Measurements from ENCODE around the gene NUB1.

Gene NUB1

DNA sequence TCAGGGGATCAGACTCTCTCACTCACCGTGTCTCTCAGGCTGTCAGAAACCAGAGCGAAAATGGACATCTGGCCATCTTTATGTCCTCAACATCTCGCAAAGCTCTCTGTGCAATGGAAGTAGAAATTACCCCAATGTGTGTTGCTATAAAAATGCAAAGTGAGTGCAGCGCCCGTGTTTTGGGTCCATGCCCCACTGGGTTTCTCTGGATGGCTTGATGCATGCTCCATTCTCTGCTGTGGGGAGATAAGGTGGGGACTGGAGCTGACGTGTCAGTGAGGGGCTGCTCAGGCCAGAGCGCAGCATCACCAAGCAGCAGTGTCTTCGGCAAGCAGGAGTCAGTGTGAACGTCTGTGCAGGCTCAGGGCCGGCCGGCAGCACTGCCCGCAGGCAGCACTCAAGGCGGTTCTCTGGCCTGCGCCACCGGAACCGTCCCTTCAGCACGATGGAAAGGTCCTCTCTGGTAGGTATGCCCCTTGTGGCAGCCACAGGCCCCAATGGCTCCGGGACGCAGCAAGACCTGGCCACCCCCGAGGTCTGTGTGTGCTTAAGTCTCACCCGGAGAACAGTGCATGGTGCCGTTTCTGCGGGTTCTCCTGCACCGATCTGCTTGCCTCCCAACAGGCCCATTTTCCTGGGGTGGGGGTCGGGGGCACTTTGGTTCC, 38.1 kb downstream of the NUB1 start:
- DNase-seq, result no peak

DNA sequence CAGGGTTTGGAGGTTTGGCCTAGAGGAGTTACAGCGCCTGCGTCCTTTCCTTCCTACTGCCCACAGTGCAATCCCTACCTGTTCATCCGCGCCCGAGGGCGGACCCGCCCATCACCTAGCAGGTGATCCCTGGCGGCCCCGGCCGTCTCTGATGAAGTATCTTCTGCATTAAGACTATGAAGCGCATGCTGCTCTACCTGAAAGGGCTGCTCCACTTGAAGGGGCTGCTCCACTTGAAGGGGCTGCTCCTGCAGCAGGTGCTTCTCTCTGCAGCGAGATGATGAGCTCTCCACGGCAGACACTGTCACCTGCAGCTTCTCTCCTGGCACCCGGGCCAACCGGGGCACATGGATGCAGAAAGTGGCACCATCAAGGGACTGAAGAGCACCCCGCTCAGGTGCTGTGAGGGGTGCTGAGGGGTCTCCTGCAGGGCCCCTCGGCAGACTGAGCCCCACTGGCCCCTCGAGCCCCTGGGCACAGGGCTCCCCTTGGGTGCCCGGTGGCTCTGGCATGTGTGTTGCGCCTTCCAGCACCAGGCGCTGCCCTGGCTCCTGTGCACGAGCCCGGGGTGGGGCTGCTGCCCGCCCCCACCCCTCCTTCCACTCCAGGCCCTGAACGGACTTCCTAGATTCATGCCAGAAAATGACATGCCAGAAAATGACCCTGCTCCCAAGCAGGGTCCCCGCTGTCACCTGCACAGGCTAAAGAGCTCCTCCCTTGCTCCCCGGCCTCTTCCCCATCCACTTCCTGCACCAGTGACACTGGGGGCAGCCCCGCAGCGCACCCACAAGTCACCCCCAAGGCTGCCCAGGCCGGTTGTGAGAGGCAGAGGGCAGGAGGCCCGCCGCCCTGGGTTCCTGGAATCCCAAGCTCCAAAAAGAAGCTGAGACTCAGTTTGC, 38.8 kb downstream of the NUB1 start:
- DNase-seq, result no peak

DNA sequence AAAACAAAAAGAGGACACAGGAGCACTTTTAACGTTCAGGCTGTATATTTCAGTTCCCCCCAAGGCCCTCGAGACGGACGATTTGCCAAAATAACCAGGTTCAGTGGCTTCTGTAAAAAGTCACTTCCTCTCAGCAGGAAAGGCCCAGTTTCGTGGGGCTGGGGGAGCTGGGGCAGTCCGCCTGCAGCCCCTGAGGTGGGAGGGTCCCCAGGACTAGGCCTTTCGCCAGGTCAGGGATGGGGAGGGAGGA, 39.4 kb downstream of the NUB1 start:
- DNase-seq, result no peak

DNA sequence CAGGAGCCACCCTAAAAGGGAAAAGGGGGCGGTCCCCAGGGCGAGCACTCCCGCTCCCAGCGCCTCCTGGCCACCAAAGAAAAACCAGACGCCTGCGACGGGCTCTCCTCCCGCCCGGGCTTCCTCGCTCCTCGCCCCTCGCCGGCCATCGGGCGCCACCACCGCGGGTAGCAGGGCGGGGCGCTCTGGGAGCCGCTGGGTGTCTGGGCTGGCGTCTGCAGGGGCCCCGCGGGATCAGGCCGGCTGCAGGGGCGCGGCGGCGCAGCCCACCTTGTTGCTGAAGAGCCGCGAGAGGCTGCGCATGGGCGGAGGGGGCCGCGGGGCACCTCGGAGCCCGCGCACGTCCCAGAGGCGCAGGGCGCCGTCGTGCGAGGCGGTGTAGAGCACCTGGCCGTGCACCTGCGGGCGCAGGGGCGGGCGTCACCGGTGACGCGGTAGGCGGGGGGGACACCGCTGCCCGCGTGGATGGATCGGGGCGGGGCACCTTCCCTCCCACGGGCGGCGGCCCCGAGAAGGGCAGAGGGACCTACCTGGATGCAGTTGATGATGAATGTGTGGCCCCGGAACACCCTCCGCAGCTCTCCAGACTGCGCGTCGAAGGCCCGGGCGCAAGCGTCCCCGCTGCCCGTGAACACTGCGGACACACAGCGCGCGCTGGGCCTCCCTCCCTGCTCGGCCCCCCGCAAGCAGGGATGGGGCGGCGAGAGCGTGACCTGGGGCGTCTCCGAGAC, 39.9 kb downstream of the NUB1 start:
- no peak for DNase-seq

DNA sequence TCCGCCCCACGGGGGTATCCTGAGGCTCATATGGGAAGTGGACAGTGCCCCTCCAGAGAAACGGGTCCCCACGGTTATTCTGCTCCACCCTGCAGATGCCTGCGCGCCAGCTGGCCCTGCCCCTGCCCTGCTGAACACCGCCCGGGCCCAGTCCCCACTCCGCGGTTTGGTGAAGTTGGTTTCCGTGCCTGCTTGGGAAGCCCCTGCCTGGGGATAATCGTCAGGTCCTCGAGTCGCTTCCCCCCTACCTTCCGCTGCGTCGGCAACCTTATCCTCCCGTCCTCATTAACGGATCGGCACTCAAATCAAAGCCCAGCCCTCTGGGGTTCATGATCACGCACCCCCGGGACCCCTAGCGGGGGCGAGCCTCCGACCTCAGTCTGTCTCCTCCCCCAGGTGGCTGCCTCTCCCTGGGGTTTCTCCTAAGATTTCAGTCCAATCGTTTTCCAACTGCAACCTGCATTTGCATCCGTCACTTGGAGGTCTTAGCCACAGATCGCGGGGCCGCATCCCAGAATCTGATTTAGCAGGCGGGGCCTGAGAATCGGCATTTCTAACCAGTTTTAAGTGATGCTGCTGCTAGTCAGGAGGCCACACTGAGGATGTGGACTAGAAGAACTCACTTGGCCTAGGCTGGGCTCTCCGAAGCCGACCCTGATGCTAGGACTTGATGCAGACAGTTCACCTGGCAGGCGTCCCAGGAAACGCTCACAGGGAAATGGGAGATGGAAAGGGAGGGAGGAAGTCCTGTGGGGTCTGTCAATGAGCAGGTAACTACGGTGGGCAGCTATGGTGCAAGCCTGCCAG, 40.7 kb downstream of the NUB1 start:
- no peak for DNase-seq

DNA sequence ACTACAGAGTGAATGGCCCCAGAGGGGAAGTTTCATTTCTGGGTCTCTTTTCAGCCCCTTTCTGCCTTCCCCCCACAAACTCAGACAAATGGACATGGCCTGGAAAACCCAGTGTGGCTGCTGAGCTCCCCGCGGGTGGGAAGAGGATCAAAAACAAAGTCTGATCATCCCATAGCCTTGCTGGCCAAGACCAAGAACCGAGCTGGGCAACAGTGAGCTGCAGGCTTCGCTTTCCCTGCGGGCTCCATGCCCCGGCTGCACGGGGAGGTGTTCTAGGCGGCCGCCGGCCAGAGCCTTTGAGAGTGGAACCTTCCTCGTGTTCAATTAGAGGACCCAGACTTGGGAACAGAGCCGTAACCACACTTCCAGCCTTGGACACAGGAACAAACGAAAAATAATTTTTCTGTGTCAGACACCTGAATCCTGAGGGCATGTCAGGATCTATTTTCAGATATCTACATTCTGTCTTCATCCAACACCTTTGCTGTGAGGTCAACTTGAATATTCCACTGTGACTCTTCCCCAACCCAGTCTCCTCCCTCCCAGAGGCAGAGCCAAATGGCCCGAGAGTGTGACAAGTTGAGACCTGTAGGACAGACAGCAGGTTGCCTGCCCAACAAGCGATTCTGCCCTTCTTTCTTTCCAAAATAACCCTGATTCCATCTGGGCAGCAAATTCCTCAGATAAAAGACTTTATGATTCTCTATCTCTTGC, 42.2 kb downstream of the NUB1 start:
- DNase-seq, result no peak

DNA sequence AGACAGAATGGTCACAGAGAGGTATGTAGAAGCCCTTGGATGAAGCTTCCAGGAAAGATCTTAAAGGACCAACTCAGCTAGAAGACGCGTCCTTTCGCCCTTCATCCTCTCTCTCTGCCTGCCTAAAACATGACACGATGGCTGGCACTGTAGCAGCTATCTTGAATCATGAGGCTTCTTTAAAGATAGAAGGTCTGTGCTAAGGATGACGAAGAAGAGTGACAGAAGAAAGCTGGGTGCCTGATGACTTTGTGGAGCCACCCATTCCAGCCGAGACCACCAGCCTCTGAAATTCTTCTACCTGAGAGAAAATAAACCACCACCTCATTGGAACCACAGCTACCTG, 42.7 kb downstream of the NUB1 start:
- no peak for DNase-seq

DNA sequence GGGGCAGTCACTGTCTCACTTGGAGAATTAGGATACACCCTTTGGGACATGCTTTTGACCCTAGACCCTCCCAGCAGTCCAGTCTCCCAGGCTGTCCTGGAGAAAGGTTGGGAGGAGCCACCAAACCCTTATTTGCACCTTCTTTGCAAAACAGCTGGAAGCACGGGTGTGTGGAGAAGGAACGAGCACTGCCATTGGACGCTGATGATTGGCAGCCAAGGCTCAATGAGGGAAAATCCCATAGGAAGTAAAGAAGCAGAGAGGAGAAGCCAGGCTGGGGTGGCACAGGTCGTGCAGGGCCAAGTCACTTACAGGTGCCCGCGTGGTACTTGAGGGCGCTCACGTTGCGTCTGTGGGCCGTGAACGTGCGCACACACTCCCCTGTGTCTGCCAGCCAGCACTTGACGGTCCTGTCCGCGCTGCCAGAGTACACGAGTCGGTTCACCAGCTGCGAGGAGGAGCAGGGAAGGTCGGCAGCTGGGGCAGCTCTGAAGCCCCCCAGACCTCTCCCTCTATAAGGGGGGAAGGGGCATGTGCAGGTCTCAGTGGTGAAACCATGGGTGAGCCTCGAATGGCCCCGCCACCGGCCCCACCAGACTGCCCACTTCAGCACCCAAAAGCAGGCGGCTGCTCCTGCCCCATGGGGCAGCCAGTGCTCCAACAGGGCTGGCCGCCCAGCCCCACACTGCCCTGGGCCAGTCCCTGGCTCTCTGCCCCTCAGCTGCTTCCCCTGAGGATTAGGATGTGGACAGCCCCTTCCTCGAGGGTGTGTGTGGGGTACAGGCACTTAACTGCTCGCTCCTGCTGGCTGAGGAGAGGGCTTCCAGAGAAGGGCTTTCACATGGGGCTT, 43.4 kb downstream of the NUB1 start:
- DNase-seq, result no peak

DNA sequence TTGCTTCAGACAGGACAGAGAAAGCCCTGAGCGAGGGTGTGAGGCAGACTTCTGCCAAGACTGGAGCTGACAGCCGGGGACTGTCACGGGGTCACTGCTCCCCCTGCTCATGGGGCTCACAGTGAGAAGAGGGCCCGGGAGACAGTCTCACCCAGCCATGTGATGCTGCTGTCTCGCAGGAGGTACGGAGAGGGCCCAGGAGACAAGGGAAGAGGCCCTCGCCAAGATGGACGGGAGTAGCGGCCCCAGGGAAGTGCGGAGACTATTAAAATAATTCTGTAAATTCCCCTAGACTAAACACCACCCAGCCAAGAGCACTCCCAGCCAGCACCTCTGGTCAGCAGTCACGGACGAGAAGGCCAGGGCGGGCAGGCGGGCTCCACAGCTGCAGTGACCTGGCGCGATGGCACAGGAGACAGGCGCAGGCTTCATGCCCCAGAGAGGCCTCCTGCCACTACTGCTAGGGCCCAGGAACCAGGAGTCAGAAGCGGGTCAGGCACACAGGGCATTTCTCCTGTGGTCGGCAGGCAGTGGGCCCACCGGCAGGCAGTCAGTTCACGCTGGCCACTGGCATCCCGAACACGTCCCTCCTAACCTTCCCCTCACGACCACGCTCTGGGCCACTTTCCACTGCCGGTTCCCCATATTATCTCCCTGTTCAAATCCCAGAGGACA, 44.2 kb downstream of the NUB1 start:
- DNase-seq, result no peak

DNA sequence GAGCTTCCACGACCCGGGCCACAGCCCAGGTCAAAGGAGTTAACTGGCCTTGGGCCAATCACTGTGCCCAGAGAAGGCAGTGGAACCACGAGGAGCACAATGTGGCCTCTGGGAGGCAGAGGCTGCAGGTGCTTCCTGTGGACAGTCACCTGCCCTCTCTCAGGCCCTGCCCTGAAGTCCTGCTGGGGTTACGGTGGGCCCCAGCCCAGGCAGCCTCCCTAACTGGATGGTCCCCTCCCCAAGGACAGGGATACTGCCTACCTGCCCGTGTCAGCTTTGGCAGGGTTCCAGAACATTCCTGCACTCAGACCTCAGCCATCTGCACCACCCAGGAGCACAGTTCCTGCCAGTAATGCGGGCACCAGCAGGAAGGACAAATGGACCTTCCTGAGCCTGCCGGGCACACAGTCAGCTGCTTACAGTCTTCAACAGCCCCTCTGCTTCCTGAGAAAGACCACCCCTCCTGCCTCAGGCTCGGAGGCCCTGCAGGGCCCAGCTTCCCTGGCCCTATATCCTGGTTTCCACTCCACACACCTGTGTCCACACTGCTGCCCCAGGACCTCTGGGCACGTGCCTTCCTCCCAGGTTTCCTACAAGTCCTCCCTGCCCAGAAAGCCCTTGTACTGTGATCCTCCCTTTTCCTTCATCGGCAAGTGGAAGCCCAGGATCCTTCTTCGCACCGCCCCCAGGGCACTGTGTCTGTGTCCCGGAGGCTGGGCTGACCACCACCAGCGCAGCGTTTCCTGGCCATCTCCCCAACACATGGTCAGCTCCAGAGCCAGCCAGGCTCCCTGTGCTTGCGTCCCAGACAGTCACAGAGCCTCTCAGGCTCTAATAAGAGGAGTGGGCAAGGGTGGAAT, 44.9 kb downstream of the NUB1 start:
- no peak for DNase-seq

DNA sequence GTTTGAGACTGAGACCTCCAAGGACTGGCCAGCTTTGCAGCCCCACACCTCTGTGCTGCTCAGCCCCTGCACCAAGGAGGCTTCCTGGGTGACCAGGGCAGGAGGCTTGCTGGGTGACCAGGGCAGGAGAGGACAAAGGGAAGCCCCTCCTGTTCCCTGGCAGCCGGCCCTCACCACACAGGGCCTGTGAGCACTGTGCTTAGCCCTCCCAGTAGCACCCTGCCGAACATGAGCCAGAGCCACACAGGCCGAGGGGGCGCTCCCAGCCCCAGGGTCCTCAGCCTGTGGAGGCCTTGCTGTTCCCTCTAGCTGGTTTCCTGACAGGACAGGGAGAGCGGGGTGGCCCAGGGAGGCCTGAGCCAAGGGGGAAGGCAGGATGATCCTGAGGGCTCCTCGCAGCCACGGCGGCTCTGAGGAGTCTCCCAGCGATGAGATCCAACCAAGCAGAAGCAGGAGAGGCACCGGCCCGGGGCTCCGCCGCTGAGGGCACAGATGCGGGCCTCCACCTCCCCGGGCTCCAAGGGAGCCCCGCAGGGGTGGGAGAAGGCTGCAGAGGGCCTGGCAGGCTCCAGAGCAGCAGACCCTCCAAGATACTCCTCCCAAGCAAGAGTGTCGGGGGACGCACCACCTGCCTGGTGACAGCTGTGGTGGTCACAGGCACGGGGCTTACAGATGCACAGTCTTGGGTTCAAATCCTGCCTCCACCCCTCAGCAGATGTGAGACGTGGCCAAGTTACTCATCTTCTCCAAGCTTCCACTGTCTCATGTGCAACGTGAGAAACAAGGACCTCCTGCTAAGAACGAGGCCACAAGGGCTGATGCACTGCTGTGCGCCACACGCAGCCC, 45.8 kb downstream of the NUB1 start:
- no peak for DNase-seq

DNA sequence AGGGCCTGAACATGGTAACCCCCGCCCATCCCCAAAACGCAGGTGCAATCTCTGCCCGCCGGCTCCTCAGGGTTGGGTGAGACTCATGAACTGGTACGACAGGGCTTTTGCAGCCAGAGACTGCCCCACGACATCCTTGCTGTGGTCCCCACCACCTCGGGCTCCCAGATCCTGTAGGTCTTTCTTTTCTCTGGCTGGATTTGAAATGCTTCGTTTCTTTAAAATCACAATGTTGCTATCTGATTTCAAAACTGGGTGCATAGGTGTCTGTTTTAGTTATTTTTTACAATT, 46.3 kb downstream of the NUB1 start:
- DNase-seq, result no peak

DNA sequence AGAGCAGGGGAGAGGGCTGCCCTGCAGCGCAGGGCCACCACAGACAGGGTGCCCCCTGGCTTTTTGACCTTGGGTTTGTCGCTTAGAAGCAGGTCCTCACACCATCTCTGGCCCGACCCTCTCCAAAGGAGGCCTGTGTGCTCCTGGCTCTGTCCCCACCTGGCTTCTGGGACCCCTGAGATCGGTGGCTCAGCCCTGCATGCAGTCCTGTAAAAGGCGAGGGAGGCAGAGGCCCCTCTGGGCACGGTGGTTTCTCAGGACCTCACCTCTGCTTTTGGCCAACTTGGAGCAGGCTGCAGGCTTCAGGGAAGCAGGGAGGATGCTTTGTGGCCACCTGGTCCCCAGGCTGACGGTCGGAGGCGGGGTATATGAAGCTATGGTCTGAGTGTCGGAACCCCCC, 46.8 kb downstream of the NUB1 start:
- no peak for DNase-seq

DNA sequence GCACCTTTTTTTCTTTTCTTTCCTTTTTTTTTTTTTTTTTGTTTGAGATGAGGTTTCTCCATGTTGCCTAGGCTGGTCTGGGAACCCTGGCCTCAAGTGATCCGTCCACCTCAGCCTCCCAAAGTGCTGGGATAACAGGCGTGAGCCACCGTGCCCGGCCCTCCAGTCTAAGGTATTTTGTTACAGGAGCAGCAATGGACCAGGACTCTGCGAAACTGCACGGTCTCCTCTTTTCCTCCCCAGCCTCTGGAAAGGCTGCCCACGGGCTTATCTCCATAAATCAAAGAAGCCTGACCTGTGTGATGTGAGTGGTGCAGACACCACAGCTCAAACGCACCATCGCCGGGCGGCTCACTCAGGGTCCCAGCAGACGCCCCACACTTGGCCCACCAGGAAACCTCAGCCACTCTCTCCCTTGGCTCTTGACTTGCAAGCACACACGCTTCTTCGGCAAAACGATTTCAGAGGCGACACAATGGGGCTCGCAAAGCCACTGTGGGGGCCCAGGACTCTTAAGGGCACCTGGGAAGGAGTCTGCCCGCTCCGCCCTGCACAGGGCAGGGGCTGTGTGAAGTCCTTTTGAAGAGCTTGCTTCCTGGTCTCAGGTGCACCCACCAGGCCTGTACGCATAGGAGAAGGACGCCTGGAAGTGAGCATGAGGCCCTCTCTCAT, 47.6 kb downstream of the NUB1 start:
- no peak for DNase-seq

DNA sequence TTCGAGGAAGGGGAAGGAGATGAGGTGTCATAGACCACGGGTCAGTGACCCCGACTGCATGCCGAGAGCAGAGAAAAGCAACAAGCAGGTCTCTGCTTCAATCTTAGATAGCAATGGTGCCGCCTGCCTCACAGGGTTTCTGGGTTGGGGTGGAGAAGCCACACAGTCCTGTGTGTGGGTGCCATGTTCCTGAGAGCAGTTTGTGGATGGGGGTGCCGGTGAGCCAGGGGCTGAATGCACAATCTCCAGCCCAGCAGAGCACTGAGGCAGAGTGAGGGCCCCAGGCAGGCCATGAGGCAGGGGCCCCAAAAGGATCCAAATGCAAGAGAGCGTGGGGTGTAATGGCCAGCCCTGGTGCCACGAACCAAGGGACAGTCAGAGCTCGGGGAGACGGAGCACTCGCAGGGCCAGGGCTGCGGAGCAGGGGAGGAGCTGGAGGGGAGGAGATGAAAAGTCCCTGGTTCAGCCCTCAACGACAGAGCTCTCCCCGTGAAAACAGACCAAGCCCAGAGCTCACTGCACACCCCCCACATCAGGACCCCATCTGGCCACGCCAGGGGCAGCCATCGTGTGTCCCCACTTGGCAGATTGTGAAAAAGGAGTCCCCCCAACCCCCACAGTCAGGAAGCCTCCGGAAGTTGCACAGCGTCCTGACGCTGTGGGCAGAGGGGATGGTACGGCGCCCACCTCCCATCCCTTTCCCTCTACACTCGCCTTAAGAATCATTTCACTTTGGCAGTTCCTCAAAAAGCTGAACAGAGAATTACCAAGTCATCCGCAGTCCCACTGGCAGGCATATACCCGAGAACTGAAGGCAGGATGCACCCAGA, 48.4 kb downstream of the NUB1 start:
- DNase-seq, result no peak

DNA sequence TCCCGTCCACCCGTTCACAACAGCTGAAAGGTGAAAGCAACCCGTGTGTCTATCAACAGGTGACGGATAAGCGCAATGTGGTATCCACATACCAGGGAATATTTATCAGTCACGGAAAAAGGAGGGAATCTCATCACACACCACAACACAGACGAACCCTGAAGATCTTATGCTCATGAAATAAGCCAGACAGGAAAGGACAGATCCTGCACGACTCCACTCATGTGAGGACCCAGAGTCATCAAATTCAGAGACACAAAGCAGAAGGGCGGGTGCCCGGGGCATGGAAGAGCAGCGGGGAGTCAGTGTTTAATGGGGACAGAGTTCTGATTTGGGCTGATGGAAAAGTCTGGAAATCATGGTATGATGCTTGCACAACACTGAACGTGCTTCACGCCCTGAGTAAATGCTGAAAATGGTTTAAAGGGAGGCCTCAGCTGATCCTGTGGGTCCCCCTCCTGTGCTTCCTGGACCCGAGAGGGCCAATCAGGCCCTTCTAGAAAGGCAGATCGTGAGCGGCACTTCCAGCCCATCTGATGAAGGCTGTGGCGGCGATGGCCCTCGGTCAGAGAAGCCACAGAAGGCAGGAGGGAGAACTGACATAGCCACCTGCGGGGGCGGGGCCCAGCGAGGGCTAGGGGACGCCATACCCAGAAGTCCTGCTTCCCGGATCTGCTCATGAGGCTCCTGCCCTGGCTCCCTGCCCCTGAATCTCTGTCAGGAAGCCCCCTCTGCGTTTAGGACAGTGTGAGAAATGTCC, 49.2 kb downstream of the NUB1 start:
- DNase-seq, result no peak

DNA sequence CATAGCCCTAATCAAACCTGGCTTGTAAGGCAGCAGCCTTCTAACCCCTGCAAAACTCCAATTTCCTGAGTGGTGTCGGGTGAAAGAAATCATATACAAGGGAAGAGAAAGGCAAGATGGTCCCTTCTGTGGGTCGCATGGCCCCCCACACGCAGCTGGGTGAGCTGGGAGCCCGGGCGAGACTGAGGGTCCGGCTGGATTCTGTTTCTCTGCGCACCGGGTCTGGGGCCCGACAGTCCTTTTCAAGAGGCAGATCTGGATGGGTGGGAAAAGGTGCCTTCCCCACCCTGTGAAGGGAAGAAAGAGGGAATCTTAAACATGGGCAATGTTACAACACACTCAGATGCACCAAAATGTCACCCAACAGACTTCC, 49.7 kb downstream of the NUB1 start:
- DNase-seq, result no peak

All from NCI-H2227 treated with DMSO at 0.1 percent for 48 hours (cell line).